HG03575 (cell line): ENCODE data around the gene LPGAT1.
"Not testable (repeated sequence)": the region's sequence is repeated elsewhere in the genome, so short reads cannot be mapped to it uniquely, and the experiment has no call there.

ENCODE experiments used
- ATAC-seq: cut with Tn5 transposase; IDR thresholded peaks from one replicate; pipeline ENCODE4 v1.9.1; 2021; ENCODE audit not compliant: unreplicated experiment, insufficient number of reproducible peaks, low FRiP score; ENCODE audit errors: extremely low read depth

The LPGAT1 gene

DNA sequence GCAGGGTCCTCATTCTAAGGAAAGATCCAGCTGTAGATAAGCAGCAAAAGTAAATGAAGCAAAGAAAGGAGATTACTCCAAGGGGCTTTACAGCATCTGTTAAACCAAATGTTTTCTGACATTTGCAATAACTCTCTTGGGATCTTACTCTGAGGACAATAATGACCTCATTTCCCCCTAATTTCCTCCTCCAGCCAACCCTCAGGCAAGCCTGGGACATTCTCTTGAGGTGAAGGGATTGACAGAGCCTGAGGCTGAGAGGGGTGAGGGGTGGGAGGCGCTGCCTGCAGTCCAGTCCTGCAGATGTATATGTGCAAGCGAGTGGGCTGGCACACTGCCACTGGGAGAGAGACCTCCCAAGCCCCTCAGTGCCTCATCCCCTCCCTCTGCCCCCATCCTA is 114.6 kb downstream of the LPGAT1 start:
- no peak for ATAC-seq

- no peak for ATAC-seq
Measured at GRCh38 chr1:211714154-211714553, 116.4 kb downstream of the LPGAT1 start.

DNA sequence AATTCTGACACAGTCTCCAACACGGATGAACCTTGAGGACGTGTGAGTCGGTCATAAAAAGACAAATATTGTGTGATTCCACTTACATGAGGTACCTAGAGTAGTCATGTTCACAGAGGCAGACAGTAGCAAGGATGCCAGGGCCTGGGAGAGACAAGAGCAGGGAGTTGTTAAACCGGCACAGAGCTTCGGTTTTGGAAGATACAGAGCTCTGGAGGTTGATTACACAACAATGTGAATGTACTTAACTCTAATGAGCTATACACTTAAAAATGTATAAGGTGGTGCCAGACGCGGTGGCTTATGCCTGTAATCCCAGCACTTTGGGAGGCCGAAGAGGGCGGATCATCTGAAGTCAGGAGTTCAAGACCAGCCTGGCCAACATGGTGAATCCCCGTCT is 117.3 kb downstream of the LPGAT1 start:
- no peak for ATAC-seq

- ATAC-seq = no peak
Measured at GRCh38 chr1:211711315-211711705, 119.3 kb downstream of the LPGAT1 start.

DNA sequence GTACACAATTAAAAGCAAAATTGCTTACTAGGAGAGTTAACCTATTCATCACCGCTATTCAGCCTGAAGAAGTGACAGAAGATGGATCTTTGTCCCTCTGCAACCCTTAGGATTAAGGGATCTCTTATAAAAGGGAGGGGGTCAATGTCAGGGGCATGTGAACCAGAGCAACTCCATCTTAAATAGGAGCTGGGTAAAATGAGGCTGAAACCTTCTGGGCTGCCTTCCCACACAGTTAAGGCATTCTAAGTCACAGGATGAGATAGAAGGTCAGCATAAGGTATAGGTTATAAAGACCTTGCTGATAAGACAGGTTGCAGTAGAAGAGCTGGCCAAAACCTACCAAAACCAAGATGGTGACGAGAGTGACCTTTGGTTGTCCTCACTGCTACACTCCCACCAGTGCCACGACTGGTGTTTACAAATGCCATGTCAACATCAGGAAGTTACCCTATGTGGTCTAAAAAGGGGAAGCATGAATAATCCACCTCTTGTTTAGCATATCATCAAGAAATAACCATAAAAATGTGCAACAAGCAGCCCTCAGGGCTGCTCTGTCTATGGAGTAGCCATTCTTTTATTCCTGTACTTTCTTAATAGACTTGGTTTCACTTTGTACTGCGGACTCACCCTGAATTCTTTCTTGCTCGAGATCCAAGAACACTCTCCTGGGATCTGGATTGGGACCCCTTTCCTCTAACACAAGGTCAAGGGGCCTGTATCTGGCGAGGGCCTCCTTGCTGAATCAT is 119.8 kb downstream of the LPGAT1 start:
- ATAC-seq = no peak

GRCh38 chr1:211708926-211709325 is 121.6 kb downstream of the LPGAT1 start:
- ATAC-seq = no peak

DNA sequence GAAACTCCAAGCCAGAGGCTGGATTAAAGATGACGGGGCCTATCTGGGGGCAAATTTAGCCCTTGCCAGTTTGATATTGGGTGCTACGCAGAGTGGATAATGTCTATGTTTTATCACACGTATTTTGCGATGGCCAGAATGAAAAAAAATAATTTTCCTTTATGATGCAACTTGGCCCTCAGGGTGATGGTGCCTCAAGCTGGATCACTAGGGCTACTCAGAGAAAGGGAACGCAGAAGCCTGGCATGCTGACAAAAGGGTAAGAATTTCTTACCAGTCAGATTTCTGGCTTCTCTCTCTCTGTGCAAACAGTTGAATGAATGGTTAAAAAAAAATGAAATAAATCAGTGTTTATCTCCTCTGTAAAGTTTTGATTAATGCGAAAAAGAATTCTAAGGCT is 122.6 kb downstream of the LPGAT1 start:
- ATAC-seq = no peak

GRCh38 chr1:211705467-211706091 is 125.0 kb downstream of the LPGAT1 start:
- no peak for ATAC-seq

DNA sequence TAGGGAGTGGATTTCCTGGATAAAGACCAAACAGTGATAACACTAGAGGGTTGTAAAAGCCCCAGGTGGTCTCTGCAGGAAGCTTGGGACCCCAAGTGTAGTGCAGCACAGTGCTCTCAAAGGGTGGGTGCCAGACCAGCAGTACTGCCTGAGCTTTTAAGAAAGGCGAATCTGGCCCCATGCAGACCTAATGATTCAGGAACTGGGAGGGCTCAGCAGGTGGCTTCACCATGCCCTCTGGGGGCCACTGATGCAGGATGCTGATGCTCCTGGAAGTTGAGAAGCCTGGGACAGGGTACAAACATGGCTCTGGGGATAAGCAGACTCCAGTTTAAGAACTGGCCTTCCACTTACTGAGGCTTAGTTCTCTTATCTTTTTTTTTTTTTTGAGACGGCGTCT is 126.0 kb downstream of the LPGAT1 start:
- no peak for ATAC-seq

GRCh38 chr1:211703812-211704537 is 126.6 kb downstream of the LPGAT1 start:
- no peak for ATAC-seq

- no peak for ATAC-seq
Measured at GRCh38 chr1:211701733-211702132, 128.8 kb downstream of the LPGAT1 start.

GRCh38 chr1:211699059-211699458 is 131.5 kb downstream of the LPGAT1 start:
- ATAC-seq = no peak

GRCh38 chr1:211698161-211699026 is 132.2 kb downstream of the LPGAT1 start:
- no peak for ATAC-seq

- peak; percentile 59 for ATAC-seq
Measured at GRCh38 chr1:211697356-211697755, 133.2 kb downstream of the LPGAT1 start.

- ATAC-seq = no peak
Measured at GRCh38 chr1:211695135-211695816, 135.3 kb downstream of the LPGAT1 start.

- not testable (repeated sequence) for ATAC-seq
Measured at GRCh38 chr1:211693911-211694310, 136.7 kb downstream of the LPGAT1 start.
